ENCODE results near the gene OR9A4.

GRCh38 chr7:141928845-141929195, 12.6 kb downstream of the OR9A4 start:
- TF ChIP-seq, protein P1, sequence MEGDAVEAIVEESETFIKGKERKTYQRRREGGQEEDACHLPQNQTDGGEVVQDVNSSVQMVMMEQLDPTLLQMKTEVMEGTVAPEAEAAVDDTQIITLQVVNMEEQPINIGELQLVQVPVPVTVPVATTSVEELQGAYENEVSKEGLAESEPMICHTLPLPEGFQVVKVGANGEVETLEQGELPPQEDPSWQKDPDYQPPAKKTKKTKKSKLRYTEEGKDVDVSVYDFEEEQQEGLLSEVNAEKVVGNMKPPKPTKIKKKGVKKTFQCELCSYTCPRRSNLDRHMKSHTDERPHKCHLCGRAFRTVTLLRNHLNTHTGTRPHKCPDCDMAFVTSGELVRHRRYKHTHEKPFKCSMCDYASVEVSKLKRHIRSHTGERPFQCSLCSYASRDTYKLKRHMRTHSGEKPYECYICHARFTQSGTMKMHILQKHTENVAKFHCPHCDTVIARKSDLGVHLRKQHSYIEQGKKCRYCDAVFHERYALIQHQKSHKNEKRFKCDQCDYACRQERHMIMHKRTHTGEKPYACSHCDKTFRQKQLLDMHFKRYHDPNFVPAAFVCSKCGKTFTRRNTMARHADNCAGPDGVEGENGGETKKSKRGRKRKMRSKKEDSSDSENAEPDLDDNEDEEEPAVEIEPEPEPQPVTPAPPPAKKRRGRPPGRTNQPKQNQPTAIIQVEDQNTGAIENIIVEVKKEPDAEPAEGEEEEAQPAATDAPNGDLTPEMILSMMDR (IDR thresholded peaks at IDR 0.05): no peak
- no peak for TF ChIP-seq POLR2A (IDR thresholded peaks at IDR 0.05)

Measured in right lobe of liver (tissue), 4 donors.